Osteocyte (in vitro differentiated cells): ENCODE results near the gene EEF1AKMT3. TPM values are rescaled to one million over a fixed set of nuclear protein-coding genes. Genes with fewer than 3 reads are reported as not detected.

Experiments used
- DNase-seq: peaks from one replicate; pipeline ENCODE4 v3.0.0; 2021; ENCODE audit warnings: mixed read lengths; ENCODE audit not compliant: unreplicated experiment; ENCODE audit errors: extremely low spot score
- H3K27ac Mint-ChIP-seq: one replicate; pipeline ENCODE4 v1.8.0; 2021; ENCODE audit warnings: mild to moderate bottlenecking, mixed read lengths; ENCODE audit not compliant: unreplicated experiment
- H3K27me3 Mint-ChIP-seq: one replicate; pipeline ENCODE4 v1.8.0; 2021; ENCODE audit warnings: mixed read lengths; ENCODE audit not compliant: unreplicated experiment
- H3K36me3 Mint-ChIP-seq: one replicate; pipeline ENCODE4 v1.8.0; 2021; ENCODE audit warnings: mixed read lengths; ENCODE audit not compliant: unreplicated experiment
- H3K4me1 Mint-ChIP-seq: one replicate; pipeline ENCODE4 v1.8.0; 2021; ENCODE audit warnings: mixed read lengths; ENCODE audit not compliant: unreplicated experiment
- H3K4me3 Mint-ChIP-seq: one replicate; pipeline ENCODE4 v1.8.0; 2021; ENCODE audit warnings: mild to moderate bottlenecking, moderate library complexity, mixed read lengths; ENCODE audit not compliant: unreplicated experiment
- H3K9me3 Mint-ChIP-seq: one replicate; pipeline ENCODE4 v1.8.0; 2021; ENCODE audit warnings: mixed read lengths; ENCODE audit not compliant: unreplicated experiment
- CTCF ChIP-seq: fragments of 200-600 bp; sonication (generic); IDR thresholded peaks from 2 replicates; pipeline ENCODE4 v1.5.0; 2021; ENCODE audit warnings: antibody characterized with exemption, mild to moderate bottlenecking, moderate library complexity
- total RNA-seq: library from RNA; stranded (reverse); gene quantifications from 2 replicates; pipeline ENCODE4 v1.2.1, GENCODE V29; 2021

Gene EEF1AKMT3
- total RNA-seq, 1 donor from 2014 or later, result 9.8 TPM

DNA sequence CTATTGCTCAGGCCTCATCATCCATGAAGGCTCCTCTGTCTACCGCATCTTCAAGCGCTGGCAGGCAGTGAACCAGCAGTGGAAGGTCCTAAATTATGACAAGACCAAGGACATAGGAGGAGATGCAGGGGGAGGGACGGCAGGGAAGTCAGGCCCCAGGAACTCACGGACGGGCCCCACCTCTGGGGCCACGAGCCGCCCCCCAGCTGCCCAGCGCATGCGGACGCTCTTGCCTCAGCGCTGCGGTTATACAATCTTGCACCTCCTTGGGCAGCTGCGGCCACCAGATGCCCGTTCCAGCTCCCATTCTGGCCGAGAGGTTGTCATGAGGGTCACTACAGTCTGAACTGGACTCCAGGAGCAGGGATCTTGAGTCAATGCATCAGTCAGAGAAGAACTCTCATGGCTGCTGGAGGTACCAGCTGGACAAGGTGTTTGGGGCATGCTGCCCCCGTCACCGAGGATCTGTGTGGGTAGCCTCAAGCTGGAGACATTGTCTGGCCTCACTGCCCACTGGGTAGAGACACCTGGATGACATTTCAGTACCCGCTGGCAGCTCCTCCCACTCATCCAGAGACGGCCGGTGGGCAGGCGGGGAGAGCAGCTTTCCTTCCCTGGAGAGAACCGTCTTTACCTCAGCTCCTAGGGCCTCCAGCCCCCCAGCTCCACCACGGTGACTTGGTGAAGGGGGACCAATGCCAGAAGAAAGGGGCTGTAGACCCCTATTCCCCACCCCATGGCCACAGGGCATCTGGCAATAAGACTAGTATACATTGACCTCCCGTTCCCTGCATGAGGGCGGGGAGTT is 13.7 kb upstream of the EEF1AKMT3 start:
- TF ChIP-seq CTCF, result no peak
- H3K4me3 Mint-ChIP-seq, result no peak overlapping the region
- peaks cover 9% of the 10 kb centered on the region for H3K27me3 Mint-ChIP-seq
- no peak for DNase-seq
- no peaks in the 10 kb centered on the region for H3K9me3 Mint-ChIP-seq
- H3K27ac Mint-ChIP-seq, result no peak overlapping the region
- H3K4me1 Mint-ChIP-seq, result peaks cover 18% of the 10 kb centered on the region
- peaks cover 11% of the 10 kb centered on the region for H3K36me3 Mint-ChIP-seq

DNA sequence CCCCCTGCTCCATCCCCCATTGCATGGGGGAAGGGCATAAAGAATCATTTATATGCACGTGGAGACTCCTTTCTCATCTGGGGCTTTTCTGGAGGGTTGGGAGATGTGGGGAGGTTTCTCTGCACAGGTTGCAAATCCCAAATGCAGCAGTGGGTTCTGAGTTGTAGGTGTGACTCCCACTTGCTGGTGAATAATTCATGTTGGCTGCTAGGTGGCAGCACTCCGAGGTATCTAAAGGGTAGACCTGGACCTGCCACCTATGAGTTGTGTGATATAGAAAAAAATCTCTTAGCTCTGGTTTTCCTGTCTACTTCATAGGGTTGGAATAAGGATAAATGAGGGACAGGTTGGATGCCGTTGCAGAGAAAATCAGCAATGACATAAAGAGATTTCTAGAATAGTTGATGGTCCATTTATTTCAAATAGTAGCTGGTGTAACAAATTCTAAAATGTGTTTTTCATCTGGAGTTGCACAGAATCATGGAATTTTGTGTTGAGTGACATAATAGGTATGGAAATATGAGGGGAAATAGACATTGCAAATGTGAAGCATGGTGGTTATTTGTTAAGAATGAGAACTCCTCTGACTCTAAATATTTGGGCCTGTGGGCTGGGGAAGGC is 12.9 kb upstream of the EEF1AKMT3 start:
- no peaks in the 10 kb centered on the region for H3K9me3 Mint-ChIP-seq
- DNase-seq, result no peak
- peaks cover 16% of the 10 kb centered on the region for H3K27me3 Mint-ChIP-seq
- peak; percentile 49 for TF ChIP-seq CTCF
- H3K36me3 Mint-ChIP-seq, result peaks cover 11% of the 10 kb centered on the region
- H3K27ac Mint-ChIP-seq, result no peak overlapping the region
- H3K4me3 Mint-ChIP-seq, result no peak overlapping the region
- H3K4me1 Mint-ChIP-seq, result peaks cover 16% of the 10 kb centered on the region

- no peak overlapping the region for H3K27ac Mint-ChIP-seq
- no peak for TF ChIP-seq CTCF
- H3K9me3 Mint-ChIP-seq, result no peaks in the 10 kb centered on the region
- H3K36me3 Mint-ChIP-seq, result peaks cover 11% of the 10 kb centered on the region
- no peak for DNase-seq
- peaks cover 25% of the 10 kb centered on the region for H3K27me3 Mint-ChIP-seq
- H3K4me1 Mint-ChIP-seq, result peaks cover 18% of the 10 kb centered on the region
- H3K4me3 Mint-ChIP-seq, result no peak overlapping the region
Observed at GRCh38 chr12:57760347-57760982, 11.9 kb upstream of the EEF1AKMT3 start.

- H3K27ac Mint-ChIP-seq, result no peak overlapping the region
Observed at GRCh38 chr12:57761391-57761998, 10.9 kb upstream of the EEF1AKMT3 start.

More at GRCh38 chr12:57761391-57761998, 10.9 kb upstream of the EEF1AKMT3 start:
- TF ChIP-seq CTCF, result no peak
- Mint-ChIP-seq H3K36me3 (peaks cover 11% of the 10 kb centered on the region), H3K9me3 (no peaks in the 10 kb centered on the region), H3K4me1 (peaks cover 21% of the 10 kb centered on the region), H3K4me3 (no peak overlapping the region), H3K27me3 (peaks cover 31% of the 10 kb centered on the region)
- DNase-seq, result no peak
